ENCODE data around the gene SLC29A3. TPM values are rescaled to one million over a fixed set of nuclear protein-coding genes. Genes with fewer than 3 reads are reported as not detected.

The SLC29A3 gene
- total RNA-seq, 1 donor from 2014 or later: 1.2 TPM

GRCh38 chr10:71299071-71299785 lies 19.8 kb upstream of the SLC29A3 start:
- FAIRE-seq (no peak), DNase-seq (ENCODE audit: low spot score in 2 of 2) (no peak)

DNA sequence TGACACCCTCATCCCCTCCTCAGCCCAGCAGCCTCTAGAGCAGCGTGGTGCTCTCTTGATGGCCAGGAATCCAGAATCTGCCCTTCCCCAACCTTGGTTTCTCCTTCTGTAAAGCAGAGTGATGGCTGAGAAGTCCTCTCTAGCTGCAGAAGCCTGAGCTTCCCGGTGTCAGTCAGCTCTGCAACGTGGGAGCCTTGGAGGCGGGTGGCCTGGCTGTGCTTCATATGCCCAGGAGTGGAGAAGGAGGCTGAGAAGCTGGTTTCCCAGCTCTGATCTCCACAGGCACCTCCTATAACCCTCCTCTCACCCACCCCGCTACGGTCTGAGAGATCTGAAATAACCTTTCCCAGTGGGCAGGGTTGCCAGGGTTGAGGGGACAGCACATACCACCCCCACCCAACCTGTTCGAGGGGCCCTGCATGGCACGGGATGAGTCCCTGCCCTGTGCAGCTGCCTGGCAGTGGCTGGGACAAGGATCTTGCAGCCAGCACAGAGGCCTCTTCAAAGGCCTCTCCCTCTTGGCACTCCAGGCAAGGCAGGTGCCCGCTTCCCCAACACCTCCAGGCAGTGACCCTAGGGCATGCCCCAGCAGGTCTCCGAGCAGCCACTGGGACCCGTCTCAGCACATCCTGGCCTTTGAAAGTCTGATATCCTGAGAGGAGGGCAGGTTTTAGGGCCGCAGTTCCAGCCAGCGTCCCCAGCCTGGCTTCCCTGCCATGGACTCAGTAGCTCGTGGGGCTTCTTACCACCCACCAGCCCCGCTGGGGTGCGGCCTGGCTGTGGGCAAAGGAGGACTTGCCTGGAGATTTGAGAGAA lies 18.3 kb upstream of the SLC29A3 start:
- FAIRE-seq (no peak), DNase-seq (ENCODE audit: low spot score in 2 of 2) (no peak)

DNA sequence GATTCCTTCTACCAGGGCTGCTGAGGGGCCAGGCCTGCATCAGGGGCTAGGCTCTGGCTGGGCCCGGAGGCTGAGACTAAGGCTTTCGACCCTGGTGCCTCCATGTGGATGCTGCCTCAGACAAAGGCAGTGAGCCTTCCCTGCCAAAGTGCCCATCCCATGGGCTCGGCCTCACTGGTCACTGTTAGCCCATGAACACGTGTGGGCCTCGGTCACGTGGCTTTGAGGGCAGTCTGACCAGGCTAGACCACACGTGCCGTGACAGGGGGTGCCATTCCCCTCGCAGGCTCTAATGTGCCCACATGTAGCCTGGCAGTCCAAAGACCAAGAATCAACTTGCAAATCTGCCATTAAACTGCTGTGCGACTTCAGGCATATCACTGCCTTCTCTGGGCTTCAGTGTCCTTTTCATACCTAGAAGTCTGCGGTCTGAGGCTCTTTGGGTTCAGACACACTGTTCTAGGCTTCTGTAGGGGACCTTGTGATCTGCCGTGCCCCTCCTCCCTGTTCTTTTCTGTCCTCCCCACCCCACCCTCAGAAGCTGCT lies 17.6 kb upstream of the SLC29A3 start:
- no peak for FAIRE-seq
- DNase-seq (ENCODE audit: low spot score in 2 of 2): no peak

- FAIRE-seq (no peak), DNase-seq (ENCODE audit: low spot score in 2 of 2) (no peak)
Measured at GRCh38 chr10:71302451-71302850, 16.6 kb upstream of the SLC29A3 start.

DNA sequence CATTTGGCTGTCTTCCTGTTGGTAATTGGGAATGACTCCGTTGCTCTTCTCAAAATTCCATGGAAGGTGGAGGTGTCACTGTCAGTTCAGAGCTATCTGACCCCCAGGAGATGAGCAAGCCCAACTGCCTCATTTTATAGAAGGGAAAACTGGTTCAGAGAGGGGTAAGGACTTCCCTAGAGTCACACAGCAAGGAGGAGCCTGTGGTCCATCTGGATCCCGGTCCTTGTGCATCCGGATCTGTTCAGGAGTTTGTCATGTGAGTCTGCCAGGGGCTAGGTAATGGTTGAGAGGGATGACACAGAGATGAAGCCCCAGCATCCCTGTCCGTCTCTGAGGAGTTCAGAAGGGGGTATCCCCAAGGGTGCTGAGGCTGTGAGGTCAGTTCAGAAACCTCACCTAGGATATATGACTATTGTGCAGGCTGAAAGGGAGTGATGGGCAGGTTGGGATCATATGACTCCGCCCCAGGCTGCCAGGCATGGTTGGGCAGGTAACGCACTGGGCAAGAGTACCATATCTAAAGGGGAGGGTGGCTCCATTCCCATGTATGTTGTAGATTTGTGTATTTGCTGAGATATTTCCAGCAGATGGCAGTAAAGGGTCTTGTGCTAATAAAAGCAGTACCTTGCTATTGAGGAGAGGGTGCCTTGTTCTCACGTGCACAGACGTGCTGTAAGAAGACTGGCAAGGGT lies 16.0 kb upstream of the SLC29A3 start:
- peak in 1 of 2 donors; percentile 52 for DNase-seq (ENCODE audit: low spot score in 2 of 2)
- no peak for FAIRE-seq

GRCh38 chr10:71303569-71303907 lies 15.5 kb upstream of the SLC29A3 start:
- no peak for FAIRE-seq

DNA sequence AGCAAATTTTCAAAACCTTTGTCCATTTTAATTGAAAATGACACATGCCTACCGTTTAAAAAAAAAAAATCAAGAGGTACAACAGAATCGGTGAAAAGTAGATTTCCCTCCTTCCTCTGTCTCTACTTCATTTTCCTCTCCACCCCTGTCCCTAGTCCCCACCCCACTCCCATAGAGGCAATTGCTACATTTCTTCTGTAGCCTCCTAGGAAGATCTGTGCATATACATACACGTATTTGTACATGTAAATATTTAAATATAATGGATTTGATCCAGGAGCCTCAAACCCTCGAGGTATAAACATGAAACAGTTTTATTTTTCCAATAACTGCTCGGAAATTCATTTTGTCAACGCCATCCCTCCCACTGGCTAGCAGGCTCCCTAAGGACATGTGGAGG lies 14.1 kb upstream of the SLC29A3 start:
- DNase-seq (ENCODE audit: low spot score in 2 of 2) (no peak), FAIRE-seq (no peak)

More at GRCh38 chr10:71303569-71303907, 15.5 kb upstream of the SLC29A3 start:
- no peak for DNase-seq (ENCODE audit: low spot score in 2 of 2)

DNA sequence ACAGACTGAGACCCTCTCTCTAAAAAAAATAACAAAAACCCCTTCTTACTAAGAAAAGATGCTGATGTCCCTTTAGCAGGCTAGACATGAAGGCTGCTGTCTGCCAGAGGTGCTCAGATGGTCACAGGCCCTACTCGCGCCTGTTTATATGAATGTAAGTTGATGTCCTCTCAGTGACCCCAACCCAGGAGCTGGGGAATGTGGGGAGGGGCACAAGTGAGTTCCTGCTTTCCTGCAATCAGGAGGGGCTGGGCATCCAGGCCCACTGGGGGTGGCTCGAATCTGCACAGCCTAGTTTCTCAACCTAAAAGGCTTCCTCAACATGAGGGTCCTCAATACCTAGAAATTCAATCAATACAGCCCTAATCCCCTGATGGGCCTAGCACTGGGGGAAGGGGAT lies 12.1 kb upstream of the SLC29A3 start:
- no peak for DNase-seq (ENCODE audit: low spot score in 2 of 2)
- no peak for FAIRE-seq

- DNase-seq (ENCODE audit: low spot score in 2 of 2) (no peak), FAIRE-seq (no peak)
Measured at GRCh38 chr10:71307469-71308085, 11.5 kb upstream of the SLC29A3 start.

- no peak for FAIRE-seq
- DNase-seq (ENCODE audit: low spot score in 2 of 2): no peak
Measured at GRCh38 chr10:71308244-71308643, 10.8 kb upstream of the SLC29A3 start.

- DNase-seq (ENCODE audit: low spot score in 2 of 2): no peak
- FAIRE-seq: no peak
Measured at GRCh38 chr10:71308985-71309384, 10.1 kb upstream of the SLC29A3 start.

- DNase-seq (ENCODE audit: low spot score in 2 of 2) (no peak), FAIRE-seq (no peak)
Measured at GRCh38 chr10:71309919-71310318, 9.1 kb upstream of the SLC29A3 start.

- FAIRE-seq (no peak), DNase-seq (ENCODE audit: low spot score in 2 of 2) (no peak)
Measured at GRCh38 chr10:71312220-71312619, 6.8 kb upstream of the SLC29A3 start.

DNA sequence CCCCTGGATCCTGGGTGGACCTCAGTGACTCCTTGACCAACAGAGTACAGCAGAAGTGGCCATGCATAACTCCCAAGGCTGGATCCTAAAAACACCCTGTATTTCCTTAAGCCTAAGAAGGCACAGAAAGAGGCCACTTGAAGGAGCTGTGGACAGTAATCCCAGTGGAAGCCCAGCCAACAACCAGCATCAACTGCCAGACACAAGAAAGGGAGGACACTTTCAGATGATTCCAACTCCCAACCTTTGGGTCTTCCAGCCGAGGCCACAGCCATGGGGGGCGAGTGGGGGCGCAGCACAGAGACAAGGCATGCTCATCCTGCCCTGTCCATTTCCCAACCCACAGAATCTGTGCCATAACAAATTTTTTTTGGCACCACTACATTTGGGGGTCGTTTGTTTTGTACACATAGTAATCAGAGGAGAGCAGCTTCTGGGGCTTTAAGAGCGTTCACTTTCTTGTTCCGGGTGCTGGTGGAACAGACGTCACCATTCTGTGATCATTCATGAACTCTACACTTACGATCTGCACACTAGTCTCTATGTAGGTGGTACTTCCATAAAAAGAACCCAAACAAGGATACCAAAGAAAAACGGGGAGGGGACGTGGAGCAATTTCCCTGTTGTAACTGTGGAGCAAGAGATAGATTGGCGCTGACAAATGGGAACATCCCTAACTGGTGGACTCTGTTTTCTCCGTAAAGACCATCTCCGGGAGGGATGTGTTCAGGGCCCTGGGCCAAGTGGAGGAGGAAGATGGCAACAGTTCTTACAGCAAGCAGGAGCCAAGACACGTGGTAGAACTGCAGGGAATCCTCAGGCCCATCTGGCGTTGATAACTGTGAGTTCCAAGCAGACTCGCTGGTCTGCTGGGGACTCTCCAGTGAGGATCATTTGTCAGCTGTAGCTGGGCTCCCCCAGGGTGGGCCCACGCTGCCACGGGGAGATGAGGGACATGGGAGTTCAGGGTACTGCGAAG lies 6.0 kb upstream of the SLC29A3 start:
- DNase-seq (ENCODE audit: low spot score in 2 of 2) (peak in 1 of 2 donors; percentile 46), FAIRE-seq (no peak)

DNA sequence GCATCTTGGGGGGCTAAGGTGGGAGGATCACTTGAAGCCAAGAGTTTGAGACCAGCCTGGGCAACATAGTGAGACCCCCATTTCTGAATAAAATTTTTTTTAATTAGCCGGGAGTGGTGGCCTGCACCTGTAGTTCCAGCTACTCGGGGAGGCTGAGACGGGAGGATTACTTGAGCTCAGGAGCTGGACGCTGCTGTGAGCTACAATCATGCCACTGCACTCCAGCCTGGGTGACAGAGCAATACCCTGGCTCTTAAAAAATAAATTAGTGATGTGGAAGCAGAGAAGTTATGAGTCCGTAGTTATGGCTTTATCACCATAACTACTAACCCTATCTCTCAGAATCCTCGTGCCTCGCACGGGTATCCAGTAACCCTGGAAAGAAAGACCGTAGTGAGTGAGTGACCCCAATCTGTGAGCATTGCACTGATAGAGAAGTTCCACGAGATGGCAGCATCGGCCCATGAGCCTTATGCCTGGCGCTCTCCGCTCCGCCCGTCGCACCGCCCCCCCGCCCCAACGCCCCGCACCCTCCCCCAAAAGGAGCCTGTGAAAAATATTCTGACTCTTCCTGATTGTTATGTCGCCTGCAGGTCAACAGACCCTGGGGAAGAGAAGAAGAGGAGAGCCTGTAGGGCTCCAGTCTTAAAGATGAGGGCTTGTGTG lies 4.9 kb upstream of the SLC29A3 start:
- no peak for FAIRE-seq

GRCh38 chr10:71314694-71315225 lies 4.3 kb upstream of the SLC29A3 start:
- no peak for FAIRE-seq
- no peak for DNase-seq (ENCODE audit: low spot score in 2 of 2)

More for the DNA sequence above, 4.9 kb upstream of the SLC29A3 start:
- DNase-seq (ENCODE audit: low spot score in 2 of 2): peak; percentile 72 to 79

DNA sequence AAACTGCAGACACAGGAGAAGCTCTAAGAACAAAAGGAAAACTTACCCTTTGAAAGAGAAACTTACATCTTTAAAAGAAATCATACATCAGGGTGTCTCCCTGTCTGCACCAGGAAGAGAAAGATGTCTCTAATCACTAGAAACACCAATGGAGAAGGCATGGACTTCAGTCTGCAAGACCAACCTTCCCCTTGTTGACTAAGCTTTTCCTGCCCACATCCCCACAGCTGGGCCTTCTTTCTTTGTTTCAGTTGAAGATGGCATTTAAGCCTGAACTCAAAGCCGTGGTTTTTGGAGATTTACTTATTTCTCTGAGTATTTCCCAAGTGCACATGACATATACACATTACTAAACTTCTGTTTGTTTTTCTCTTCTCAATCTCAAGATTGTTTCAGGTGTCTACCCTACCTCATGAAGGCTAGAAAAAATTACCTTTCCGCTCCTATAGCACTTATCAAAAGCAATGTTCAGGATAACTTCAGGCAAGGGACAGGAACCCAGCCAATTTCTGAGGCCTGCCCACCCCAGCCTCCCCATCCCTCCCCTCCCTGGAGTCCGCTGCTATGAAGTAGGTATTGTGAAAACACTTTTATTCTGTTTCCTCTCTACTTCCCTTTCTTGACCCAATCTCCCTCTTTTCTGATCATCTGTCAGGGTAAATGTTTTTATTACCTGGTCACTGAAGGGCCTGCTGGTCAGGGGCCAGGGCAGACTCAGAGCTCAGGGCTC lies 2.8 kb upstream of the SLC29A3 start:
- FAIRE-seq: no peak

GRCh38 chr10:71316786-71317160 lies 2.3 kb upstream of the SLC29A3 start:
- no peak for FAIRE-seq
- no peak for DNase-seq (ENCODE audit: low spot score in 2 of 2)

More for the DNA sequence above, 2.8 kb upstream of the SLC29A3 start:
- no peak for DNase-seq (ENCODE audit: low spot score in 2 of 2)

All from frontal cortex (tissue), 4 donors.